HepG2 (cell line): ENCODE measurements around the gene LYRM4. TPM values are rescaled to one million over a fixed set of nuclear protein-coding genes. Genes with fewer than 3 reads are reported as not detected.
A peak's percentile ranks its signal among the peaks of the same experiment; 100 is the strongest.

Experiments used
- CREB1 ChIP-seq, 2 experiments: fragments of 450-650 bp in 1 of 2; IDR thresholded peaks; 2 replicates each; pipeline ENCODE4 v1.6.1; 2016 to 2017; ENCODE audit warnings: control low read depth in 1 of 2, mild to moderate bottlenecking in 1 of 2, missing compliant biosample characterization in 1 of 2, missing genetic modification characterization in 1 of 2
- HOXA5 ChIP-seq: sonication (generic); formaldehyde crosslinking; IDR thresholded peaks from 2 replicates; pipeline ENCODE4 v1.4.0; 2020; ENCODE audit warnings: missing genetic modification reagents
- IRF9 ChIP-seq: sonication (generic); formaldehyde crosslinking; IDR thresholded peaks from 2 replicates; pipeline ENCODE4 v1.8.0; 2022; ENCODE audit warnings: missing genetic modification reagents, mild to moderate bottlenecking, borderline replicate concordance
- MAX ChIP-seq: IDR thresholded peaks from 2 replicates; pipeline ENCODE4 v1.6.1; 2012; ENCODE audit warnings: inconsistent platforms
- MED1 ChIP-seq: sonication (generic); formaldehyde crosslinking; IDR thresholded peaks from 2 replicates; pipeline ENCODE4 v1.4.0; 2020; ENCODE audit warnings: missing genetic modification reagents
- MEIS1 ChIP-seq: sonication (generic); formaldehyde crosslinking; IDR thresholded peaks from 2 replicates; pipeline ENCODE4 v1.9.0; 2021; ENCODE audit warnings: mild to moderate bottlenecking, missing genetic modification reagents, moderate library complexity, borderline replicate concordance
- NR0B2 ChIP-seq: sonication (generic); formaldehyde crosslinking; IDR thresholded peaks from 2 replicates; pipeline ENCODE4 v1.4.0; 2020; ENCODE audit warnings: mild to moderate bottlenecking, missing genetic modification reagents
- PHF8 ChIP-seq: sonication (generic); formaldehyde crosslinking; IDR thresholded peaks from 2 replicates; pipeline ENCODE4 v1.5.0; 2020; ENCODE audit warnings: missing genetic modification reagents
- PITX1 ChIP-seq: sonication (generic); formaldehyde crosslinking; IDR thresholded peaks from 2 replicates; pipeline ENCODE4 v1.5.1; 2020; ENCODE audit warnings: mild to moderate bottlenecking, missing genetic modification reagents
- PRMT3 ChIP-seq: sonication (generic); formaldehyde crosslinking; IDR thresholded peaks from 2 replicates; pipeline ENCODE4 v1.8.1; 2022; ENCODE audit warnings: low read depth, mild to moderate bottlenecking, moderate library complexity, missing genetic modification reagents, borderline replicate concordance
- RBM39 ChIP-seq: fragments of 200-400 bp; formaldehyde crosslinking; IDR thresholded peaks from one replicate; pipeline ENCODE4 v1.6.1; 2018; ENCODE audit warnings: antibody characterized with exemption, mild to moderate bottlenecking, low read depth, low read length; ENCODE audit not compliant: poor library complexity, severe bottlenecking
- RFX5 ChIP-seq: IDR thresholded peaks from 2 replicates; pipeline ENCODE4 v1.6.1; 2011; ENCODE audit warnings: low read depth, low read length, improper control_type of control experiment
- SRSF4 ChIP-seq: fragments of 200-400 bp; formaldehyde crosslinking; IDR thresholded peaks from one replicate; pipeline ENCODE4 v1.6.1; 2018; ENCODE audit warnings: mild to moderate bottlenecking, low read depth, low read length, moderate library complexity; ENCODE audit not compliant: poor library complexity, severe bottlenecking
- TAF15 ChIP-seq: fragments of 200-400 bp; formaldehyde crosslinking; IDR thresholded peaks from one replicate; pipeline ENCODE4 v1.6.1; 2018; ENCODE audit warnings: mild to moderate bottlenecking, low read depth, low read length; ENCODE audit not compliant: poor library complexity, severe bottlenecking
- ZBTB10 ChIP-seq: sonication (generic); formaldehyde crosslinking; IDR thresholded peaks from 2 replicates; pipeline ENCODE4 v1.4.0; 2020; ENCODE audit warnings: missing genetic modification reagents, borderline replicate concordance
- ZBTB42 ChIP-seq: sonication (generic); formaldehyde crosslinking; IDR thresholded peaks from 2 replicates; pipeline ENCODE4 v1.5.0; 2020; ENCODE audit warnings: mild to moderate bottlenecking, missing genetic modification reagents
- ZFP36L1 ChIP-seq: sonication (generic); formaldehyde crosslinking; IDR thresholded peaks from 2 replicates; pipeline ENCODE4 v1.8.0; 2022; ENCODE audit warnings: mild to moderate bottlenecking, missing genetic modification reagents, moderate library complexity
- ZMYM4 ChIP-seq: sonication (generic); formaldehyde crosslinking; IDR thresholded peaks from 2 replicates; pipeline ENCODE4 v1.8.1; 2023; ENCODE audit warnings: mild to moderate bottlenecking, missing genetic modification reagents
- ZNF263 ChIP-seq: sonication (generic); formaldehyde crosslinking; IDR thresholded peaks from 2 replicates; pipeline ENCODE4 v1.4.0; 2020; ENCODE audit warnings: missing genetic modification reagents
- ZNF275 ChIP-seq: sonication (generic); formaldehyde crosslinking; IDR thresholded peaks from 2 replicates; pipeline ENCODE4 v1.8.0; 2022; ENCODE audit warnings: missing genetic modification reagents, mild to moderate bottlenecking, inconsistent platforms, borderline replicate concordance
- ZNF292 ChIP-seq: sonication (generic); formaldehyde crosslinking; IDR thresholded peaks from 2 replicates; pipeline ENCODE4 v1.8.1; 2022; ENCODE audit warnings: mild to moderate bottlenecking, low read depth, missing genetic modification reagents, borderline replicate concordance
- ZNF430 ChIP-seq: sonication (generic); formaldehyde crosslinking; IDR thresholded peaks from 2 replicates; pipeline ENCODE4 v1.9.0; 2021; ENCODE audit warnings: mild to moderate bottlenecking, missing genetic modification reagents
- ZNF558 ChIP-seq: sonication (generic); formaldehyde crosslinking; IDR thresholded peaks from 2 replicates; pipeline ENCODE4 v1.9.0; 2022; ENCODE audit warnings: mild to moderate bottlenecking, missing genetic modification reagents, borderline replicate concordance
- ZNF674 ChIP-seq: sonication (generic); formaldehyde crosslinking; IDR thresholded peaks from 2 replicates; pipeline ENCODE4 v1.5.0; 2020; ENCODE audit warnings: low read depth, mild to moderate bottlenecking, missing genetic modification reagents
- ZNF780A ChIP-seq: sonication (generic); formaldehyde crosslinking; IDR thresholded peaks from 2 replicates; pipeline ENCODE4 v1.8.0; 2022; ENCODE audit warnings: mild to moderate bottlenecking, missing genetic modification reagents, moderate library complexity
- ZSCAN9 ChIP-seq: IDR thresholded peaks from 2 replicates; pipeline ENCODE4 v1.6.1; 2016; ENCODE audit warnings: borderline replicate concordance
- polyA plus RNA-seq, 8 experiments: library from polyadenylated mRNA; depleted of rRNA in 3 of 8; stranded (reverse) in 7 of 8; unstranded in 1 of 8; fragments of >200 nt; fragmentation: Illumina TruSeq in 4 of 8; extraction: Trizol in 4 of 8; gene quantifications; 2 replicates each; pipeline versions ENCODE4 v1.2.1 to v1.2.3, GENCODE V29; 2011 to 2016; ENCODE audit warnings: low read depth in 4 of 8, missing spikeins in 1 of 8, mixed read lengths in 1 of 8; ENCODE audit not compliant: insufficient read depth in 1 of 8
- total RNA-seq, 5 experiments: library from RNA; depleted of rRNA; stranded (reverse); fragments of >200 nt; fragmentation: Illumina TruSeq; extraction: Trizol; gene quantifications; 2 replicates each; pipeline ENCODE4 v1.2.3, GENCODE V29; 2016; ENCODE audit warnings: low read depth in 1 of 5

The LYRM4 gene
- total and polyA plus RNA-seq, 2 of the 13 experiments (the other 11 are each of a cell fraction or from before 2014, with no cell fraction given), result 64.6 to 67.5 TPM

- TF ChIP-seq CREB1 (IDR thresholded peaks at IDR 0.05) (no peak), CREB1 (CRISPR knock-in tag; IDR thresholded peaks at IDR 0.05) (no peak), ZNF275 (CRISPR knock-in tag) (no peak), MAX (peak; percentile 24; the same call in 1 of the 2 replicates), RFX5 (no peak), RBM39 (no peak), PITX1 (CRISPR knock-in tag) (no peak), PHF8 (CRISPR knock-in tag) (no peak), TAF15 (no peak), MEIS1 (CRISPR knock-in tag) (no peak), ZNF292 (CRISPR knock-in tag) (no peak), HOXA5 (CRISPR knock-in tag) (no peak), ZSCAN9 (CRISPR knock-in tag) (no peak), ZNF674 (no peak), ZNF430 (CRISPR knock-in tag) (no peak), IRF9 (CRISPR knock-in tag) (no peak), PRMT3 (CRISPR knock-in tag) (no peak), SRSF4 (no peak), ZNF263 (no peak), NR0B2 (CRISPR knock-in tag) (no peak), ZBTB42 (no peak), MED1 (CRISPR knock-in tag) (no peak), ZNF558 (CRISPR knock-in tag) (no peak), ZFP36L1 (CRISPR knock-in tag) (no peak), ZBTB10 (CRISPR knock-in tag) (no peak), ZMYM4 (CRISPR knock-in tag) (no peak), ZNF780A (CRISPR knock-in tag) (no peak)
These were observed 46.1 kb downstream of the LYRM4 start (continued) for GRCh38 chr6:5214570-5215052.
